HT-29 (cell line): ENCODE measurements around the gene SCN3A. TPM values are rescaled to one million over a fixed set of nuclear protein-coding genes. Genes with fewer than 3 reads are reported as not detected.

ENCODE experiments used
- DNase-seq: peaks from one replicate; pipeline ENCODE4 v3.0.0-alpha.2; 2015; ENCODE audit warnings: low spot score
- total RNA-seq: library from RNA; depleted of rRNA; stranded (reverse); fragments of >200 nt; shearing (Covaris generic); gene quantifications from 2 replicates; pipeline ENCODE4 v1.2.3, GENCODE V29; 2014

Gene SCN3A
- total RNA-seq, 1 experiment from 2014 or later, result not detected

DNA sequence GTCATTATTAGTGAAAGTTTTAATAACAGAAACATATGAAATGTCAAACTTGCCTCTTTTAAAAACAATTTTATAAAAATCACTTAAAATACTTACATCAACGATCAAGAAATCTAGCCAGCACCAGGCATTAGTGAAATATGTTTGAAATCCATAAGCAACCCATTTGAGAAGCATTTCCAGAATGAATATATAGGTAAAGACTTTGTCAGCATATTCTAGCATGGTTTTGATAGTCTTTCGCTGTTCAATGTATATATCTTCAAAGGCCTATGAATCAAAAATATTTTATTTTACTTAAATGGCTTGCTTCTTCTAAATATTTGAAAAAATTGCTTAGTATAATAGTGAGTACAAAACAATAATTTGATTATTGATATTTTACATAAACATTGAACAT is 91.1 kb downstream of the SCN3A start:
- DNase-seq, result no peak

DNA sequence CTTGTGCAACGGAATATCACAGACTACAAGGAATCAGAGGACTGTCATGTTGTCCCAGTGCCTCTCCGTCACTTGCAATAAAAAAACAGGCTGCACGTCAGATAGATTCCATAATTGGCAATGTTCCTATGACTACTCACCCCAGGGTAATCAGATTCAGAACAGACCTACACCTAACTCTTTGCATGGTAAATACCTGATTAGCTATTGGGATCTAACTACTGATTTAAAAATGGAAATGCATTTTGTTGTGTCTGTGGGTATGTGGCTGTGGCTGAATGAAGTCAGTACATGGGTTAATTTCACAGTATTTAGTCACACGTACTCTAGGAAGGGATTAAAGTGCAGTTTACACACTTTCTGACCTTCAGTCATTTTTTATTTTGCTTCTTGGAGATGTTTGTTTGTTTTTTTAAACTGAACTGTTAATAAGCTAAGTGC is 91.7 kb downstream of the SCN3A start:
- DNase-seq, result no peak

DNA sequence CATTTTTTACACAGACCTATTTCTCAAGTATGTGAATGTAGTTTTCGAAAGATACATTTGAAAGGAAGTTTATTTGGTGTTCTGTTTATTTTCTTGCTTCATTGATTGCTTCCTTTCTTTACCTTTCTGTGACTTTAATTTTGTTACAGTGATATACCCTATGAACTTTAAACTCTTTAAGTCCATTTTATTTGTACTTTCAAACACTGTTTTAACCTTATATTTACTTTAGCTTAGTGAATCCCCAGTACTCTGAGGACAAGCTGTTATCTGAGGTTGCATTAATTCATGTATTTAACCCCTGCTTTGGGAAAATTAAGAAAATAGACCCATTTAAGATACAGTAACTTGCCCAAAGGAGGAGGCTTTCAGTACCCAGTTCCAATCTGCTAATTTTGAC is 93.5 kb downstream of the SCN3A start:
- no peak for DNase-seq

DNA sequence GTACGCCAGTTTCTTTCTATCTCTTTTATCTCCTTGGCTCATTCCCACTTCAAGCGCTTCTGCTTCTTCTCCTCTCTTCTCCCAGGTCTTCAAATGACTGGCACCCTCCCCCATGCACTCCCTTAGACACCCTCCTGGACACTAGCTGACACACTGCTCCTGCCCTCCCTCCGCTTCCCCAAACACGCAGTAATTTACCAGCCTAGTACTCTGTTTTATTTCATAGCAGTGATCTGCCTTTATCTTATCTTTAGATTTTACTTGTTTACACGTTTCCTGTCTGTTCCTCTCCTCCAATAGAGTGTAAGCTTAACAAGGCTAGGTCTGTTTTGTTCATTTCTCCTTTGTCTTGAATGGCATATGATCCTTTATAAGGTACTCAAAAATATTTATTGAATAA is 93.9 kb downstream of the SCN3A start:
- no peak for DNase-seq

DNA sequence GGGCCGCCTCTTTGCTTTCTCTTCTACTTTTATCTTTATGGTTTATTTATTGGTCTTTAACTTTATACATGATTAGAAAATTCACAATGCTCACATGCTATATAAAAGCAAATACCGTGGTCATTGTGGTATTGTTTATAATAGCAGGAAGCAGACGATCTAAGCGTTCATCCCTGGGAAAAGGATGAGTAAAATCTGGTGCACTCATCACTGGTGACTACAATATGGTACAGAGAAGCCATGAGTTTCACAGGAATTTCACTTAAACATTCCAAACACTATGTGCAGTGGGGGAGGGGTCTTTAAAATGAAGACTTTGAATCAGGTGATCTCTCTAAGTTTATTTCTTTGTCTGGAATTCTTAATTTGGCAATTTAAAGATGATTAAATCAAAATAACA is 97.9 kb downstream of the SCN3A start:
- no peak for DNase-seq

DNA sequence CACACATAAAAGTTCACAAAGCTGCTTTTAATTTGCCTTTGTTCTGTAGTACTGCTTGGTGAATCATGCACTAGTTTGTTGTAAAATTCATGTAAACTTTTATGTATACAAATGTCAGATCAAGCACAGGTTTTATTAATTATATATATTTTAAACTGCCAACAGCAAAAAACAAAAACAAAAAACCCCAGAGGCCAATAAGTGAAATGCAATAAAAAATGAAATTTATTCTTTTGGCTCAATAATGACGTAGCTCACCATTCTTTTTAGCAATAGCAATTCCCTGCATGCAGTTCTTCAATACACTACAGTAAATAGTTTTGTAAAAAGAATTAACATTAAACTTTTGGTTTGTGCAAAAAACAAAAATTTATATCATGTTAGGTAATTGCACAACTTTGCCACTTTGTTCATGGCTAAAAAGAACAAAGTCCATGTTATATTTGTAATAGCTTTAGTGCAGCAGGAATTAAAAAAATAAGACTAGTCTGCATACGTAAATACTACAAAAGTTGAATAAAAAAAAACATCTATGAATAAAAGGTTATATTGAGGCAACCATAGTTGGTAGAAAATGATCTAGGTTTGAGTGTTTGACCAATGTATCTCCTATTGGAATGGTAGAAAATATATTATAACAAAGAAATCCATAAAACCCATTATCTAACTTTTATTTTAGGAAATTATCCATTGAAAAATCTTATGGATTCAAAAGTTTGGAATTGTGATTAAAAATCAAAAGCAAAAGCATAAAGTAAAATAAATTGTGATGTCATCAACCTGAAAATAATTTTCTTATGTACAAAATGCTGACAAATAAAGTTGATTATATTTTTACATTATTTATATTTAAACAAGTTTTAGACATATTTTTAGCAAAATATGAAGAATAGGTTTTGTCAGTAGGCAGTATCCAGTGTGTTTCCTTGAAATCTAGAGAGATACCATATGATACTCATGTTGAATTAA is 115.6 kb downstream of the SCN3A start:
- DNase-seq, result no peak

DNA sequence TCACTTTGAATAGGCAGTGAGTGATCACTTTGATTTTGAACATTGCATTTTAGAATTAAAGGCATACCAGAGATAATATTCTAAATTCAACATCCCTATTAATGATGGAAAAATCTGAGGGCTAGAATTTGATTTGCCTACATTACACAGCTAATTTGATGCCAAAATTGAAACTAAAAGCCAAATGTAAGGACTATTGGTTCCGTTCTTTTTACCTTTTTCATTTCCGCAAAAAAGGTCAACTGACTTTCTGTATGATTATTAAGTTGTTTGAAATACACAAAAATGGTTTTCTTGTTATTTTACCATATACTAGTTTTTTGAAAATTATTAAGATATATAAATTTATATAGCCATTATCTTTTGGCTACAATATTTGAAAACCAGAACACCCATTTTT is 117.5 kb downstream of the SCN3A start:
- DNase-seq, result no peak

DNA sequence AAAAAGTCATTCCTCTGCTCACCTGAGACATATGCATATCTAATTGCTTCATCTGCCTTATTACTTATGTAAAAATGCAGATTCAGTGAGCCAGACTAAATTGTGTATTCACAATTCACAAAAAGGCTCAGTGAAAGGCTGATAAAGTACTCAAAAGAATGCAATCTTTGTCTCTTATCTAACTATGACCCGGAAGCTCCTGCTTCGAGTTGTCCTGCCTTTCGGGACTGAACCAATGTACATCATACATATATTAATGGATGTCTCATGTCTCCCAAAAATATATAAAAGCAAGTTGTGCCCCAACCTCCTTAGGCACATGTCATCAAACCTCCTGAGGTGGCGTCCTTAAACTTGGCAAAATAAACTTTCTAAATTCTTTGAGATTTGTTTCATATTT is 120.5 kb downstream of the SCN3A start:
- DNase-seq, result no peak

DNA sequence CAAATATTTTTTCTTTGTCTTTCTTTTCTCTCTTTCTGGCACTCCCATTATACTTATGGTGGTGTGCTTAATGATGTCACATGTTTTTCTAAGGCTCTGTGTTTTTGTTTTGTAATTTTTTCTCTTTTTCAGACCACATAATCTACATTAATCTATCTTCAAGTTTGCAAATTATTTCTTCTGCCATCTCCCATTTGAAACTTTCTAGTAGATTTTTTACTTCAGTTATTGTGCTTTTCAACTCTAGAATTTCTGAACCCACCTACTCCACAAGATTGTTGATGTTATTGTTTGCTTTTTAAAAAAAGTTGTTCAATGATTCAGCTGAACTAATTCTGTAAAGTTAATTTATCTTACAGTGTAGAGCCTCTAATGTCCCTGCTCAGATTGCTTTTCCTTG is 121.4 kb downstream of the SCN3A start:
- DNase-seq, result no peak

DNA sequence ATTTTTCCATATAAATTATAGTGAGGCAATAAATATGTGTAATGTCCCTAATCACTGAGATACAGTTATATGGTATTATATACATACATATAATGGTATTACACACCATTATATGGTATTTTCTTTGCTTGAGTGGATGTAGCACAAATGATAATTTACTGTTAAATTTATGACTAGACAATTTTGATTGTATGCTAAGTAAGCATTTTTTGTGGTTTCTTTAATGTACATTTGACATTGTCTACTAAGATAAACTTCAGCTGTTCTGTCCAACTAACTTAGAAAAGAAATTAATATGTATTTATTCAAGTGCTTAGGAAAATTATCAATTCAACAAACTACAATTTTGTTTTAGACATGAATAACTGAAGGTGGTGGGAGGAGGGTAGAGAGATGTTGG is 122.6 kb downstream of the SCN3A start:
- no peak for DNase-seq

DNA sequence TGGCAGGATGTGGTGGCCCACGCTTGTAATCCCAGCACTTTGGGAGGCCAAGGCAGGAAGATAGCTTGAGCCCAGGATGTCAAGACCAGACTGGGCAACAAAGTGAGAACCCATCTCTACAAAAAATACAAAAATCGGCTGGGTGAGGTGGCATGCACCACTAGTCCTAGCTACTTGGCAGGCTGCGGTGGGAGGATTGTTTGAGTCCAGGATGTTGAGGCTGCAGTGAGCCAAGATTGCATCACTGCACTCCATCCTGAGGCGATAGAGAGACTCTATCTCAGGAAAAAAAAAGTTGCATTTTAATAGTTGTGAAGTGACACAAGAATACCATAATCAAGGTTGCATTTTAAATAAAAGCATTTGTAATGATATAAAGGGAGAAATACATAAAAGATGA is 124.4 kb downstream of the SCN3A start:
- DNase-seq, result no peak

DNA sequence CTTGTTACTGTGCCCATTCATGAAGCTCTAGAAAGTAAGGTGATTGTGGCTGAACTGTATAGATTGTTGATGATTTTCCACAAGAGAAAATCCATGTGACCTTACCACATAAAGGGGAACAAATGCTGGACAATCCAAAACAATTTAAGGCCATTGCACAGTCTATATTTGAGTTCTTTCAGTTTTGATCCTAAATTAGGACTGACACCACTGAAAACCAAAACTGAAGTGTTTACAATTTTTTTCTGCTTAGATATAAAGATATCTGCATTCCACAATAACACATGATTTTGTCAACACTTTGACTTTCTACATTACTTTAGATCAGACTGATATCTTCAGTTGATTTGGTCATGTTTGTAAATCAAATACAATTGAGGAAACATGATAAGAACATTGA is 124.9 kb downstream of the SCN3A start:
- DNase-seq, result no peak

DNA sequence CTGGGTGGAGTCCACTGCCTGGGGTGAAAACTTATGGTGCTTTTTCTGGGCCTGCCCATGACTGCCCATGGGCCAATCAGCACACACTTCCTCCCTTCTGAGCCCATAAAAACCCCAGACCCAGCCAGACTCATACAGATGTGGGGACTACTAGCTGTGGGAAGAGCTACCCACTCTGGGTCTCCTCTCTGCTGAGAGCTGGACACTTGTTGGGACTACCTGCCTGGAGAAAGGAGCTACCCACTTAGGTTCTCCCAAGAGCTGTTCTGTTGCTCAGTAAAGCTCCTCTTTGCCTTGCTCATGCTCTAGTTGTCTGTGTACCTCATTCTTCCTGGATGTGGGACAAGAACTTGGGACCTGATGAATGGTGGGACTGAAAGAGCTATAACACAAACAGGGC is 129.0 kb downstream of the SCN3A start:
- DNase-seq, result no peak

DNA sequence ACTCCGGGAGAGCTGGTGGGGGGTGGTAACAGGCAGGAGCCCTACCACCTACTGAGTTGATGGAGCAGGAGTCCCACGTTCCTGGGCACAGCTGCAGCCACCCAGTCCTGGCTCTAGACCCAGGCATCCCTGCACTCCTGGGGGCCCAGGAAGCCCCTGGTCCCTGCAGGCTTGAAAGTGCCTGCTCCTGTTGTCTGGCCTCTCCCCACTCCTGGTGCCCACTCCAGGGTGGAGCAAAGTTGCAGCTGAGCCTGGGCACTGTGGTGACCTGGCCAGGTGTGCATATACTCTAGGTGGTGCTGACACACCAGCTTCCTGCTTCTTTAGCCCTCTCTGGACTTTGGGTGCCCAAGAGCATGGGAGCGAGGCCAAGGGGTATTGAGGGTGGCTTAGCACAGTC is 129.5 kb downstream of the SCN3A start:
- no peak for DNase-seq

DNA sequence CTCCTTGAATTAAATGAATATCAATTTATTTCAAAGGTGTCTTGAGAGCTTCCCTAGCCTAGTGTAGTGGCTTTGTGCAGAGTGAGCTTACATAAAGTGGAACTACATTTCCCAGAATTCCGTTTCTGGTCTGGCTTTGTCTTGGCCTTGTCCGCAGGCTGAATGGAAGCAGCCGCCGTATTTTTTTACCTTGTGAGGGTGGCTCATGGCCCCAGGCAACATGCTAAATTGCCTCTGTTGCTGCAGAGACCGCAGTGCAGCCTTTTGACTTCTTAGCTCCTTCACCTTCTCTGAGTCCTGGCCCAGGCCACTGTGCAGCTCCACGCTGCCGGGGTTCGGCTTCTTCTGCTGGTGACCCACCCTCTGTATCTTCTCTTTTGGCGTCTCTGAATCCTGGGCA is 133.8 kb downstream of the SCN3A start:
- no peak for DNase-seq

DNA sequence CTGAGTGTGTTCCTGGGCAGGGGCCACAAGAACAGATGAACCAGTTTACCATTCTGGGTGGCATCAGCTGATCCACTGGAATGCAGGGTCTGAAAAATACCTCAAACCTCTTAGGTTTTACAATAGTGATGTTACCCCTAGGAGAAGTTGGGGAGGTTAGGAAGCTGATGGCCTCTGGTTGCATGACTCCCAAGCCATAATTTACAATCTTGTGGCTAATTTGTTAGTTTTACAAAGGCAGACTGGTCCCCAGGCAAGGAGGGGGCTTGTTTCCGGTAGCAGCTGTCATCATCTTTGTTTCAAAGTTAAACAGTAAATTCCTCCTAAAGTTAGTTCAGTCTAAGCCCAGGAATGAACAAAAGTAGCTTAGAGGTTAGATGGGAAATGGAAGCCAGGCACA is 134.7 kb downstream of the SCN3A start:
- no peak for DNase-seq

DNA sequence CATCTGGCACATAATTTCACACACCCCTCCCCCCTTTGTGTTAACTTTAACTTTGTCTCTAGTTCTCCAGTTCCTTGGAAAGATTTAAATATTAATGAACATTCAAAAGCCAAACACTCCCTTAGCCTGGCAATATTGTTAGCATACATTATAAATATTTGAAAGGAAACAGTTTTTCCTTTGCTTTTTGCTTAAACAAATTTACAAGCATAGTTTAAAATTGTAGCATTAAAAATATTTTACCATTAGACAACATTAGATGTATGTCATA is 135.4 kb downstream of the SCN3A start:
- no peak for DNase-seq

DNA sequence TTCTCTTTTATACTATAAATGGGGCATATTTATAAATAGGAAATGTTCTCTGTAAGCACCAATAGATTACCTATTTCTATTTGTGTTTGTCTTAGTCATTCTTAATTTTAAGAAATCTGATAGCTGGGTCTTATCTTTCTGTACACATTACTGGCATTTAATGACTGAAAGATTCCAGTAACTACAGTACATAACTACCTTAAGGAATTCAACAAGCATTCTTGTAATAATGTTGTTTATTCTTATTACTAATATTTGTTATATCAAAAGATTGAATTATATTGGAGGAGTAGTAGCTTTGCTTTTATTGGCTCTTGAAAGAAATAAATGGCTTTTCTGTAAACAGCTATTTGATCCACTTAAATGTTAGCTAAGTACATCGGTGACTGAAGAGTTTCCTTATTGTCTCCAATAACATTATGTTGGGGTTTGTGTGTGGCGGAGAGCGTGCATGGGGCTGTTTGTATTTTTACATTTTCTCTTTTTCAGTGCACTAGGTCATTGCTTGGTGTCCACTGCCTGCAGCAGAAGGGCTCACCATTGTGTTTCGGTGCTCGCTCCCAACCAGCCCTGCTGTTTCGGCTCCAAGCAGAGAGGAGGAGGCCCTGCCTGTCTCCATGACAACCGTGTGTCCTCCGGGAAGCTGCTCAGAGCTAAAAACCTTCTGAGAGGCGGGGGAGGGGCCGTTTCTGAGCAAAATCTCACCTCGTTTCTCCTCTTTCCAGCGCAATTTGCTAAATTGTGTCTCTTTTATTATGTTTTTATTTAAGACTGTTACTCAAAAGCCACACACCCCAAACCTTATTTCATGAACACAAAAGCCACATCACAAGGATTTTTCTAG is 136.0 kb downstream of the SCN3A start:
- DNase-seq, result no peak

DNA sequence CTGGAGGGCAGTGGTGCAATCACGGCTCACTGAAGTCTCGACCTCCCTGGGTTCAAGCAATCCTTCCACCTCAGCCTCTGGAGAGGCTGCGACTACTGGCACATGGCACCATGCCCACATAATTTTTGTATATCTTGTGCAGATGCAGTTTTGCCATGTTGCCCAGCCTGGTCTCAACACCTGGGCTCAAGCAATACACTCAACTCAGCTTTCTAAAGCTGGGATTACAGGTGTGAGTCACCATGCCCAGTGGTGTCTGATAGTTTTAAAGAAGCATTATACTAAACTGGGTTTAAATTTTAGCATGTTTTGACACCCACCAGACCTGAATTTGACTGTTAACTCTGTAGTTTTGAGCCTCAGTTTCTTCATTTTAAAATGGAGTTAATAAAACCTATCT is 139.1 kb downstream of the SCN3A start:
- no peak for DNase-seq

DNA sequence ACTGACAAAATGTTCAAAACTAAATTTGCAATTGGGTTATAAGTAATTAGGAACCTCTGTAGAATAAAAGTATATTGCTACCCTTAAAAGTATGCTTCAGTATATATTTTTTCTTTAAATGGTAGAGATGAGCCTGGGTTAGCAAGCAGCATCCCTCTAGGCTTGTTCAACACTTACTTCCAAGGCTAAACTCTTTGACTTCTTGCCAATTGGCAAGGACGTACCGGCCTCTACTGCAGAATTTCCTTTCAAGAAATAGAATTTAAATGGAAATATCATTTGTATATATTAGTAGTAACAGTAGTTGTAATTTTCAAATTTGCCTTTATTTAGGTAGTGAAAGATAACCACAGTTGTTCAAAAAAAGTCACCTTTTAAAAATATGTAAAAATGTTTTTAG is 143.4 kb downstream of the SCN3A start:
- no peak for DNase-seq

DNA sequence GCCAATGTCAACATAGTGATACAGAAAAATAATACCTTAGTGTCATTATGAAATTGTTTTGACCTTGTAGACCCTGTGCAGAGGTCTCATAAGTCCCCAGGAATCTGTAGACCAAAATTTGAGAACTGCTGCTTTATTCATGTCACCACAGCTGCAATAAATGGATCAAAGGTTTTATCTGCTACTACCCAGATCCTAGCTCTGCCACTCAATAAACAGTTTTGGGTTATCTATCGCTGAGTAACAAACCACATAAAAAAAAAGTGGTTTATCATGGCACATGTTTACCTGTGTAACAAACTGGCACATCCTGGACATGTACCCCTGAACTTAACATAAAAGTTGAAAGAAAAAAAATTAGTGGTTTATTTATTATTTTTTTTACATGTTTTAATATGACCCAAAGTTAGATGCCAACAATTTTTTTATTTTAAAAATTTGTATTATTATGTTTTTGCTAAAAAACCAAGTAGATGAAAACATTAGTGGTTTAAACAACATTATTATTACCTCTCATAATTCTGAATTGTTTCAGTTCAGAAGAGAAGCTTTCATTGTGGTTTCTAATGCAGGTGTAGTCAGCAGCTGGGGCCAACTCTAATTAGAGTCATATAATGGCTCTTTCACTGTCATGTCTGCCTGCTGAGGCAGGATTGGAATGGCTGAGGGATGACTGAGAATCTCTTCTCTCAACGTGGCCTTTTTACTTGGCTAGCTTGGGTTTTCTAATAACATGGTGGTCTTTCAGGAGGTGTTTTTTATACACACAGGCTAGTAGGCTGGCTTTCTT is 145.2 kb downstream of the SCN3A start:
- no peak for DNase-seq

DNA sequence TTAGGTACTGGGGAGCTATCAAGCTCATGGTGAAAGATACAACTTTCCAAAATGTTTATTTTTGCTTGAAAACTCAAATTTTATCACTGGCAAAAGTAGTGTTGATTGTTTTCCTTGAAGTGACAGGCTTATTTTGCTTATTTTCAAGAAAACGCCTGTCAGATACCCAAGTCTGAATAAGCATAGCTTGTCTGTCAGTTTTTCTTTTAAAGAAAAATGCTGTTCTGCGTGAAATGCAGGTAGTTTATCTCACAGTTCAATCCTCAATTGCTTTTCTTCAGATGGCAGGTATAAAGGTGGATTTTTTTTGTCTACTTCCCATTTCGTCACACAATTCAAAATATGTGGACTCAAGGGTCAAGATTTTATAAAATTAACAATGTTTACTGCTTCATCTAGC is 145.9 kb downstream of the SCN3A start:
- DNase-seq, result no peak
